Body of pancreas (tissue), 4 donors: ENCODE data around the gene EXT2. TPM values are rescaled to one million over a fixed set of nuclear protein-coding genes. Genes with fewer than 3 reads are reported as not detected.

Source experiments
- ATAC-seq: fragments of 150-250 bp; one replicate; pipeline ENCODE4 v1.9.1; 2016
- DNase-seq, 4 donors: peaks; one replicate each; pipeline ENCODE4 v3.0.0-alpha.2; 2019
- H3K27ac ChIP-seq, 4 donors: fragments of 200-600 bp; sonication (generic); 1 replicate in 3 of 4; 2 replicates in 1 of 4; pipeline versions ENCODE4 v1.5.1 to v1.6.1; 2016 to 2019; ENCODE audit warnings: mild to moderate bottlenecking in 1 of 4, mixed read lengths in 1 of 4, moderate library complexity in 1 of 4
- H3K27me3 ChIP-seq, 2 donors: fragments of 200-600 bp; sonication (generic); one replicate each; pipeline ENCODE4 v1.6.0; 2016; ENCODE audit warnings: mild to moderate bottlenecking in 1 of 2
- H3K36me3 ChIP-seq, 2 donors: fragments of 200-600 bp; sonication (generic); replicated peaks in 1 of 2; 2 replicates each; pipeline ENCODE4 v1.5.1; 2016; ENCODE audit warnings: low read depth in 2 of 2; ENCODE audit not compliant: insufficient read depth in 1 of 2
- H3K4me1 ChIP-seq: fragments of 200-600 bp; sonication (generic); one replicate; pipeline ENCODE4 v1.6.0; 2016
- H3K4me3 ChIP-seq, 2 donors: fragments of 200-600 bp; sonication (generic); 1 replicate in 1 of 2; 2 replicates in 1 of 2; pipeline ENCODE4 v1.5.1; 2016 to 2019
- H3K9me3 ChIP-seq, 3 donors: fragments of 200-600 bp; sonication (generic); 1 replicate in 2 of 3; 2 replicates in 1 of 3; pipeline ENCODE4 v1.5.1; 2016
- POLR2A ChIP-seq, 3 donors: fragments of 450-650 bp; IDR thresholded peaks; one replicate each; pipeline ENCODE4 v1.6.1; 2016; ENCODE audit warnings: antibody characterized with exemption in 3 of 3, mild to moderate bottlenecking in 2 of 3
- WGBS, 2 donors: methylation state at CpG; one replicate each; pipeline ENCODE4 v1.1.5; 2017; 5-methylcytosine and 5-hydroxymethylcytosine counted together
- intact Hi-C: fragments of 100-400 bp; cut with DNase I; formaldehyde crosslinking; loops from one replicate; pipeline ENCODE4 v1.15.1; 2023
- total RNA-seq, 2 donors: library from RNA; depleted of rRNA; stranded (reverse); fragments of >200 nt; gene quantifications; one replicate each; pipeline ENCODE4 v1.1.0, GENCODE V29; 2016
- TF ChIP-seq, protein P1 (sequence below), 7 experiments: fragments of 450-650 bp in 4 of 7; fragments of 200-600 bp in 3 of 7; sonication (generic) in 3 of 7; IDR thresholded peaks; one replicate each; pipeline ENCODE4 v1.5.1; 2016 to 2019; ENCODE audit warnings: antibody characterized with exemption in 7 of 7

Gene EXT2
- total RNA-seq, 2 donors from 2014 or later: 21.4 to 34.2 TPM

GRCh38 chr11:44188643-44189042 is 93.2 kb downstream of the EXT2 start:
- ATAC-seq (no peak), DNase-seq (no peak)
- intact Hi-C loops: no loop called here
- 90 to 95% methylated on average over 3 of the region's 3 CpGs for WGBS, 2 donors
- Histone ChIP-seq H3K36me3 (no peaks in the 10 kb centered on the region), H3K27me3 (no peaks in the 10 kb centered on the region), H3K27ac (no peak overlapping the region), H3K9me3 (peaks cover 0 to 12% (median 0%) of the 10 kb centered on the region in 3 donors), H3K4me3 (no peak overlapping the region), H3K4me1 (no peaks in the 10 kb centered on the region)
- TF ChIP-seq POLR2A (IDR thresholded peaks at IDR 0.05): no peak
- TF ChIP-seq, protein P1, sequence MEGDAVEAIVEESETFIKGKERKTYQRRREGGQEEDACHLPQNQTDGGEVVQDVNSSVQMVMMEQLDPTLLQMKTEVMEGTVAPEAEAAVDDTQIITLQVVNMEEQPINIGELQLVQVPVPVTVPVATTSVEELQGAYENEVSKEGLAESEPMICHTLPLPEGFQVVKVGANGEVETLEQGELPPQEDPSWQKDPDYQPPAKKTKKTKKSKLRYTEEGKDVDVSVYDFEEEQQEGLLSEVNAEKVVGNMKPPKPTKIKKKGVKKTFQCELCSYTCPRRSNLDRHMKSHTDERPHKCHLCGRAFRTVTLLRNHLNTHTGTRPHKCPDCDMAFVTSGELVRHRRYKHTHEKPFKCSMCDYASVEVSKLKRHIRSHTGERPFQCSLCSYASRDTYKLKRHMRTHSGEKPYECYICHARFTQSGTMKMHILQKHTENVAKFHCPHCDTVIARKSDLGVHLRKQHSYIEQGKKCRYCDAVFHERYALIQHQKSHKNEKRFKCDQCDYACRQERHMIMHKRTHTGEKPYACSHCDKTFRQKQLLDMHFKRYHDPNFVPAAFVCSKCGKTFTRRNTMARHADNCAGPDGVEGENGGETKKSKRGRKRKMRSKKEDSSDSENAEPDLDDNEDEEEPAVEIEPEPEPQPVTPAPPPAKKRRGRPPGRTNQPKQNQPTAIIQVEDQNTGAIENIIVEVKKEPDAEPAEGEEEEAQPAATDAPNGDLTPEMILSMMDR (IDR thresholded peaks at IDR 0.05): no peak

DNA sequence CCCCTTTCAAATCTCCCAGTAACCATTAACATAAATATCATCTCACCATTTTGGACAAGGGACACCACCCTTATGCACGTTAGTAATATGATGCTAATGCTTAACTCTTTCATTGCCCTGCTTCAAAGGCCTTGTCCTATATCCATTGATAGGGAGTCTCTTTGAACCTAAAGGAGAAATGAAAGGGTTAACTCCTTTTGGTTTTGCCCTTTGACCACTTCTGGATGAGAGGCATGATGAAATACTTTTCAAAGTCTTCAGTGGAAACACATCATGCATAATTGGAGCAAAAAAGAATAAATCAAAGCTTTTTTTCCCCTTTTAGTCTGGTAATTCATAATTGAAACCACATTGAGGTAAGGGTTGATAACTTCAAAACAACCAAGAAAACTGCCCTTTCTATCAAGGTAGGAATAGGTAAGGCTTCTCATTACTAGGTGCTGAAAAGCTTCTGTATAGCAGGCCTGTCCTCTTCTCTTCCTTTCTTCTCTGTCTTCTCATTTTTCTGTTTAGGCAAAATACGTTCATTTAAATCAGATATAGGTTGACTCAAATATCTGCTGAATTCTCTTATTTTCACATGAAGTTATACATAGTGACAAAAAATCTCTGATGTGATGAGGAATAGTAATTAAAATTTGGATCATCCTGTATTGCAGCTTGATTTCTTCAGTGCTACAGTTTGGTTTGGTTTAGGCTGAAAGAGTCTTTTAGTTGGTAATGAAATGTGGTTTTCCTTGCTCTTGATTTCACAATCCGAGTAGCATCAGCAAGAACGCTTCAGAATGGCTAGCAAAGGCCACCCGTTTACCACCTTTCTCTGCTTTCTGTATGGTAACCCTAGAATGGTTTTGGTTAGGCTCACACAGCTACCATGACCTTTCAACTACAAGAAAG is 94.8 kb downstream of the EXT2 start:
- Histone ChIP-seq H3K36me3 (no peaks in the 10 kb centered on the region), H3K4me1 (no peaks in the 10 kb centered on the region), H3K9me3 (peaks cover 0 to 12% (median 0%) of the 10 kb centered on the region in 3 donors), H3K27me3 (no peaks in the 10 kb centered on the region), H3K27ac (no peak overlapping the region), H3K4me3 (no peak overlapping the region)
- intact Hi-C loops: no loop called here
- ATAC-seq (no peak), DNase-seq (no peak)
- no peak for TF ChIP-seq POLR2A (IDR thresholded peaks at IDR 0.05)
- TF ChIP-seq, protein P1 (IDR thresholded peaks at IDR 0.05): no peak
- WGBS, 2 donors: 84% methylated on average over 5 of the region's 5 CpGs

- H3K9me3 ChIP-seq: peaks cover 0 to 12% (median 0%) of the 10 kb centered on the region in 3 donors
Observed at GRCh38 chr11:44190883-44191230, 95.4 kb downstream of the EXT2 start.

DNA sequence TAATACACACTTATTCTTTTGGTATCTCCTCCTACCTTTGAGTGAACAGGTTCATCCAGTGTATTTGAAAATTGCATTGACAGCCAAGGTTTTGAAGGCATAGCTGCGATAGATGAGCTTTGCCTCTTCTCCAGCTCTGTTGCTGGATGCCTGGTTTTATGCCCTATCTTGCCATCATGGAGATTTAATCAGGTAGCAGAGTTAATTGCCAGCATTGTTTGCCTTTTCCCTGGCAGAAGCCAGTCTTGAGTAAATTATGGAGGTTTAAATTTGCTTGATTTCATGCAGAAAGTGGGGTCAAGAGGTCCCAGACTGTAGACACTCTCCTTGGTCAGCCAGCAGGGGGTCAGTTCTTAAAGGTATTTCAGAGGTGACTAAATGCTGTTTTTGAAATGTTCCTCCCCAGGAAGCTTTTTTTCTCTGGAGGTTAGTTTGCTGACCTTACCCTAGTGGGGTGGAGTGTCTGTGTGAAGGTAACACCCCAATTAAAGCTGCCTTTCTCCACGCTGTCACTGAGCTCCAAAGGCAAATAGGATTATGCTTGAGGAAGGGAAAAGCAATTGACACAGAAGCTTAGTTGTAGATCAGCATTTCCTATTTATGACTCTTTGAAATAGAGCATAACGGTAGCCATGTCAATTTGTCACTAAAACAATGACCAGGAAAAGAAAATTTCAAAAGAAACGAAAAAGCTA is 96.0 kb downstream of the EXT2 start:
- 93 to 97% methylated on average over 4 of the region's 4 CpGs for WGBS, 2 donors
- TF ChIP-seq, protein P1 (IDR thresholded peaks at IDR 0.05): no peak
- TF ChIP-seq POLR2A (IDR thresholded peaks at IDR 0.05): no peak
- DNase-seq (no peak), ATAC-seq (no peak)
- no peak overlapping the region for H3K4me3 ChIP-seq
- no peaks in the 10 kb centered on the region for H3K27me3 ChIP-seq
- H3K27ac ChIP-seq: no peak overlapping the region
- intact Hi-C loops: no loop called here
- no peaks in the 10 kb centered on the region for H3K36me3 ChIP-seq
- H3K4me1 ChIP-seq: no peaks in the 10 kb centered on the region
- H3K9me3 ChIP-seq: peaks cover 0 to 12% (median 0%) of the 10 kb centered on the region in 3 donors

More at GRCh38 chr11:44190883-44191230, 95.4 kb downstream of the EXT2 start:
- H3K36me3 ChIP-seq: no peaks in the 10 kb centered on the region
- no peak overlapping the region for H3K4me3 ChIP-seq
- no peak for ATAC-seq
- no peaks in the 10 kb centered on the region for H3K4me1 ChIP-seq
- intact Hi-C loops: no loop called here
- no peaks in the 10 kb centered on the region for H3K27me3 ChIP-seq
- no peak for DNase-seq
- 89 to 96% methylated on average over 2 of the region's 2 CpGs for WGBS, 2 donors
- TF ChIP-seq POLR2A (IDR thresholded peaks at IDR 0.05): no peak
- TF ChIP-seq, protein P1 (IDR thresholded peaks at IDR 0.05): no peak
- H3K27ac ChIP-seq: no peak overlapping the region
